DMS53 (cell line): ENCODE data around the gene RORB.

Experiments
- DNase-seq: peaks from one replicate; lab custom pipeline; 2025; lab: John Stamatoyannopoulos, UW

The RORB gene

DNA sequence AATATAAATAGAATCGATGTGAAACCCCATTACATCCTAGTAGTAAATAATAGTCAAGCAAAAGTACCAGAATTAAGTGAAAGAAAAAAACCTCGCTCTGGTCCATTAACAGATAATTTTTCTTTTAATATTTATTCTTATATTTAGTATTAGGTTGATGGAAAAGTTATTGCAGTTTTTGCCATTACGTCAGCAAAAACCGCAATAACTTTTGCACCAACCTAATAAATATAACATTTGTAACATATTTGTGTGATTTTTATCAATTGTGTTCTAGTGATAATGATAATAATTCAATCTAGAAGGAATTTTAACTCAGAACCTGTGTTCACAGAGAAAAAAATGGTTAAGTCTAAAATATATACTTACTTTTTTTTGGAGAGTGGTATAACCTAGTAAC lies 16.1 kb downstream of the RORB start:
- DNase-seq, result no peak

GRCh38 chr9:74517188-74517587 lies 20.1 kb downstream of the RORB start:
- DNase-seq, result no peak

- DNase-seq, result no peak
These were observed 22.3 kb downstream of the RORB start for GRCh38 chr9:74519419-74519818.

- DNase-seq, result no peak
These were observed 23.9 kb downstream of the RORB start for GRCh38 chr9:74521009-74521408.

- DNase-seq, result no peak
These were observed 27.2 kb downstream of the RORB start for GRCh38 chr9:74524289-74524688.

- DNase-seq, result no peak
These were observed 29.1 kb downstream of the RORB start for GRCh38 chr9:74526215-74526614.

DNA sequence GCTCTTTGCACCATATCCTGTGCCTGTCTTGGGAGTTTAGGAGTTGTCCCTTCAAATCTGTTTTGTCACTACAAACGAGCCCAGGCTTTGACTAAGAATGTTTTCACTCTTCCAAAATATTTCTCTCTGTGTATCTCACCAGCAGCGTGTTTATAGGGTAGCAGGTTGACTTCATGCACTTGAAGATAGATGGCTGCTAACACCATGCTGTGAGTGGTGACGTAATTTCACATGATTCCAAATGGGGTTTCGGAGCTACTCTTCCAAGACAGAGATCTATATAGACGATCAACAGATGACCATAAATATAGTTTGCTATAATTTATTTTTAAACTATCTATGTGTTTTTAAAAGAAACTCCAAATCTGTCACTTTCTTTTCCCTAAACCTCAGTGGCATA lies 30.6 kb downstream of the RORB start:
- DNase-seq, result no peak

DNA sequence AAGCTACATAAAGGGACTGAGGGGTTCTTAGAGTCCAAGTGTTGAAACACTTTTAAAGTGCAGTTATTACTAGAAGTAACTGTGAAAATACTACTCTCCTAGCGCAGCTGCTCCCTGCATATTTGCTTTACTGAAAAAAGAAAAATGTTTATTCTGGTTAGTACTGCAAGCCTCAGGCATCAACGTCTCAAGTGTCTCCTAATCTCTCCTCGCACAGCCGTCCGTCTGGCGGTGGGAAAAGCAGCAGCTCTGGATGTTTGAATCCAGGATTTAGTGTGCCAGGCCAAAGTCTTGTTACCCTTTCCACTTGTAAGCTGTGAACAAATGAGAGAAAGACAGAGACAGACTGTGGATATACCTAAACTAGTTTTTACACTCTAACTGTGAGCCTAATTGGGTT lies 31.1 kb downstream of the RORB start:
- DNase-seq, result no peak

GRCh38 chr9:74530458-74530857 lies 33.3 kb downstream of the RORB start:
- peak; percentile 2 for DNase-seq

DNA sequence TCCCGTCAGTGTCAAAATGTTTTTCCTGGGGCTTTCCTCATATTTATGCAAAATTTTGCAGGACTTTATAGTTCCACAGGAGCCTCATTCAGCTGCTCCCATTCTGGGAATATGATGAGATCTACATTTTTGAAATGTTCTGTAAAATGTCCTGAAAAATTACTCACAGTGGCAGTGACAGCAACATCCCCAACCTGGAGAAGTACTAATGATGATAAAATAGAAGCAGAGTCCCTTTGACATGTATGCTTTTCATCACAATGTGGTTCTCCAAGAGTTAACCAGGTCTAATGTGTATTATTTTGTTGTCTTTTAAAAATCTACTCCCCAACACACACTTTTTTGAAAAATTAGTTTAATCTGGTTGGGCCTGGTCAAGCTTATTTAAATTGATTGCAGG lies 36.1 kb downstream of the RORB start:
- no peak for DNase-seq

DNA sequence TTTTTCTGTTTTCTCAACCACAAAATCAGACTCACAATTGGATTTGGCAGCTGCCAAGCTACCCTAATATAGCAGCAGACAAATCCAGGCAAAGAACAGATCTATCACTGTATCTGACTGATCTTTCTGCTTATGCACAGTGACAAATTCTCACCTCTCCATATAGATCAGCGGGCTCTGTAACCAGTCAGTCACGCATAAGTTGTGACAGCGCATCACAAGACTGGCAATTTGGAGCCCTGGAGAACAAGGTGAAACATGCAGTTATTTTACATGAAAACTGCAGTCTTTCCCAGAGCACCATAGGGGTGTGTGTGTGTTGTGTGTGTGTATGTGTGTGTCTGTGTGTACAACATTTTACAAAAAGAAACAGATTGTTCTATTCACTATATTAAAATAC lies 37.7 kb downstream of the RORB start:
- no peak for DNase-seq

DNA sequence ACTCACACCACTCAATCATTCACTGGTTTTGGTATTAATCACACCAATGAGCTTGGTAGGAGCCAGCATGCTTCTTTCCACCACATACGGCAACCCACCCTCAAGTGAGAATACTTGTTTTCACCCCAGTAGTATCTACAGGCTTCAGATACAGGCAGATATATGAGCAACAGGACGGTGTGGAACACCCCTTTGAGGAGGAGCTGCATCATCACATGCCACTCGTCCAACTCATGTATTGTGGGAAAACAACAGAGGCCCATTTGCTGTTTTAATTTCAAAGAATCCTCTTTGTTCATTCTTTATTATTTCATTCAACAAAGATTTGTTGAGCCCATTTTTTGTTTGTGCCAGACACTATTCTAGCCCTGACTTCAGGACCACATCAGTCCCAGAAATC lies 46.0 kb downstream of the RORB start:
- DNase-seq, result no peak

GRCh38 chr9:74551266-74551665 lies 54.1 kb downstream of the RORB start:
- no peak for DNase-seq

GRCh38 chr9:74554751-74555419 lies 57.8 kb downstream of the RORB start:
- DNase-seq, result no peak

- no peak for DNase-seq
These were observed 58.4 kb downstream of the RORB start for GRCh38 chr9:74555565-74555964.

DNA sequence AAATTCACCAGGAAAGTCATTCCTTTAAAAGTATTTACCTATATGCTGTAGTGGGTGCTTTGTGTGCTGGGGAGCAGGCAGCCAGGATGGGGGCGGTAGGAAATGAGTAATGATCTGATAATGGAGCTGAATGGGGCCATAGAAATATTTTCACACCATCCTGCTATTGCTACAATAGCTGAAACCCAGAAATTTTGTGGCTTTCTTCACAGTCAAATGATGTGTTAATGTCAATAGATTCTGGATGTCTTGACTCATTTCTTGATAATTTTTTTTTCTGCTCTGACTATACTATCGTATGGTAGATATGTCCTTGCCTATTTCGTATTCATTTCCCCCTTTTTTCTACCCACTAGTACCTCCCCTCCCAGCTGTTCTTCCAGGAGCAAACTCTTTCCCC lies 59.5 kb downstream of the RORB start:
- no peak for DNase-seq

GRCh38 chr9:74557571-74557970 lies 60.4 kb downstream of the RORB start:
- no peak for DNase-seq

GRCh38 chr9:74562611-74563010 lies 65.5 kb downstream of the RORB start:
- no peak for DNase-seq

DNA sequence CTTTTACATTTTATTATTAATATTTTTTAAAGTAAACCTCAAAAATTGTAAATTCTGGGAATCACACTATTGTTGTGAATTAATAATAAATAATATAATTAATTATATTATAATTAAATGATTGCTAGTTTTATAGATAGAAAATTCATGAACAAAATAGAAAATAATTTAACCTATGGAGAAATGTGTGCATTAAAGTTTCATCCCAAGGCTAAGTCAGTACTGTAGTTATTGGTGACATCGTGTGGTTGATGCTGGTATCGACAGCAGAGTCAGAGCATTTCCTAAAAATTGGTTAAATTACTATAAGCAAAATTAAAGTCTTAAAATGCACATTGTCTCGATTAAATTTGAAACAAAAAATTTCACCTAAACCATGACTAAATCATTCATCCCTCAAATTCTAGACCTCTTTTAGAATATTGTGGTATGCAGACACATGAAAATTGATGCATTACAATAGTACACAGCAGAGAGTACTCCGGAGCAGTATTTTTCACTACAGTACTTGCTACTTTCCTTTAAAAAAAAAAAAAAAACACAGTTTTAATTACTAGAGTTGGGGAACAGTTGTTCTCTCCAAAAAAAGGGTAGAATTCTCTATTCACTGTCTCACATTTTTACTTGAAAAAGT lies 73.9 kb downstream of the RORB start:
- peak; percentile 53 for DNase-seq

DNA sequence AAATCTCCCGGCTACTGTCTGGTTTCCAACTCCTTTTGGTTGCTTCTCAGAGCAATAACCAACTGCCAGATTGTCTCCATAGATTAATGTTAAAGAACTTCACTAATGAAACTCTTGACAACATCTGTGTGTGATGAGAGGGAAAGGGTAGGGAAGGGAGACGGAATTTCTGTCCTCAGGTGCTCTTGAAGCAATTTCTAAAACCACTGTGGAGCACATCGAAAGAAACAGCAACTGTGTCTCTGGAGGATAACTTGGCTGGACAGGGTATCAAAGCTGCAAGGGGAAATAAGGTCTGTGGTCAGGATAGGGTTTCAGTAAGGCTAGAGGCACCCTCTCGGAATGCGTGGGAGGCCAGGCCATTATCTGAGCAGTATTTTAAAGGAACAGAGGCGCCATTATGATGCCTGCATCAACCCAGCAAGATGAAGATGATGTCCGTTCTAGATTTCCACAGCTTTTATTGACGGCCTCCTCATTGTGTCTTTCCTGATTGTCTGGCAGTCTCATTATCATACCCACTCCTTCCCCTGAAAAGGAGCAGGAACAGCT lies 76.6 kb downstream of the RORB start:
- DNase-seq, result no peak

- no peak for DNase-seq
These were observed 79.0 kb downstream of the RORB start for GRCh38 chr9:74576176-74576575.

GRCh38 chr9:74577956-74578355 lies 80.8 kb downstream of the RORB start:
- peak; percentile 2 for DNase-seq

GRCh38 chr9:74589576-74589975 lies 92.4 kb downstream of the RORB start:
- DNase-seq, result no peak

DNA sequence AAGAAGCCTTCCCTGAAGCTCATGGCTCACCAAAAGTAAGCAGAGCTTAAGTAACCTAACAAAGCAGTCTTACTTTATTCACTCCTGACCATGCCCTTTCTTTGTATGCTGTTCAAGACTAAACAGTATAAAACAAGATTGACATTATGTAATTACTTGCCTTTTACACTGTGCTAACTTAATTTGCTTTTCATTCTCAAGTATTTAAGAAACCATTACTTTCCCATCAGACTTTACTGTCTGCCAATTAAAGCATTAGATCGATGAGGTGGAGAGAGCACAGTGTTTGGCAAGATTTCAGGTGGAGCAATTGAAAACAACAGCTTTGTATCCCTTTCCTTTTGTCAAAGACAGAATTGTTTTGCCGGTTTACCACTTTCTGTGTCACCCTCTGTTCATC lies 98.2 kb downstream of the RORB start:
- no peak for DNase-seq
